Mesenchymal stem cell (in vitro differentiated cells and primary cell): ENCODE measurements around the gene ABCA4.

Experiments
- DNase-seq: peaks from one replicate; pipeline ENCODE4 v3.0.0-alpha.2; 2013
- H2AFZ ChIP-seq: one replicate; pipeline ENCODE4 v1.6.1; 2013; ENCODE audit warnings: low read depth, mild to moderate bottlenecking, control low read depth, inconsistent platforms, low read length, moderate library complexity
- H2AK5ac ChIP-seq: 2 replicates; pipeline ENCODE4 v1.6.1; 2013; ENCODE audit warnings: low read length, moderate library complexity, mild to moderate bottlenecking, inconsistent platforms; ENCODE audit not compliant: severe bottlenecking
- H2BK120ac ChIP-seq: one replicate; pipeline ENCODE4 v1.6.1; 2013; ENCODE audit warnings: low read depth, mild to moderate bottlenecking, inconsistent platforms, low read length, moderate library complexity
- H2BK12ac ChIP-seq, 2 experiments: one replicate each; pipeline ENCODE4 v1.6.1; 2013; ENCODE audit warnings: inconsistent platforms in 2 of 2, low read length in 2 of 2, mild to moderate bottlenecking in 2 of 2, moderate library complexity in 2 of 2, control low read depth in 1 of 2
- H2BK15ac ChIP-seq: one replicate; pipeline ENCODE4 v1.6.1; 2013; ENCODE audit warnings: mild to moderate bottlenecking, low read depth, inconsistent platforms; ENCODE audit not compliant: poor library complexity, severe bottlenecking
- H2BK5ac ChIP-seq: 2 replicates; pipeline ENCODE4 v1.6.1; 2013; ENCODE audit warnings: low read depth, mild to moderate bottlenecking, low read length, control low read depth, inconsistent platforms; ENCODE audit not compliant: poor library complexity, severe bottlenecking
- H3K14ac ChIP-seq, 2 experiments: one replicate each; pipeline ENCODE4 v1.6.1; 2013; ENCODE audit warnings: inconsistent platforms in 2 of 2, low read length in 2 of 2, control low read depth in 1 of 2, mild to moderate bottlenecking in 1 of 2, moderate library complexity in 1 of 2
- H3K18ac ChIP-seq, 2 experiments: one replicate each; pipeline ENCODE4 v1.6.1; 2013; ENCODE audit warnings: inconsistent platforms in 2 of 2, low read length in 2 of 2, control low read depth in 1 of 2, low read depth in 1 of 2, mild to moderate bottlenecking in 1 of 2
- H3K23ac ChIP-seq, 2 experiments: one replicate each; pipeline ENCODE4 v1.6.1; 2013; ENCODE audit warnings: inconsistent platforms in 2 of 2, low read length in 2 of 2, mild to moderate bottlenecking in 2 of 2, moderate library complexity in 2 of 2, control low read depth in 1 of 2
- H3K27ac ChIP-seq: 2 replicates; pipeline ENCODE4 v1.5.1; 2013; ENCODE audit warnings: mild to moderate bottlenecking, moderate library complexity, low read length, control low read depth, inconsistent platforms; ENCODE audit not compliant: poor library complexity, severe bottlenecking
- H3K27me3 ChIP-seq, 2 experiments: 2 replicates each; pipeline versions ENCODE4 v1.6.1 to v1.7.0; 2013; ENCODE audit warnings: low read length in 2 of 2, mild to moderate bottlenecking in 2 of 2, moderate library complexity in 2 of 2, control low read depth in 1 of 2, inconsistent platforms in 1 of 2; ENCODE audit not compliant: control insufficient read depth in 1 of 2, insufficient read depth in 1 of 2
- H3K36me3 ChIP-seq, 2 experiments: 2 replicates each; pipeline versions ENCODE4 v1.6.1 to v1.7.0; 2013; ENCODE audit warnings: low read length in 2 of 2, control low read depth in 1 of 2, inconsistent platforms in 1 of 2, low read depth in 1 of 2, mild to moderate bottlenecking in 1 of 2; ENCODE audit not compliant: insufficient read depth in 2 of 2, control insufficient read depth in 1 of 2
- H3K4ac ChIP-seq, 2 experiments: one replicate each; pipeline ENCODE4 v1.6.1; 2013; ENCODE audit warnings: inconsistent platforms in 2 of 2, low read length in 2 of 2, mild to moderate bottlenecking in 2 of 2, moderate library complexity in 2 of 2, control low read depth in 1 of 2, low read depth in 1 of 2
- H3K4me1 ChIP-seq: 2 replicates; pipeline ENCODE4 v1.6.1; 2013; ENCODE audit warnings: low read depth, low read length, control low read depth; ENCODE audit not compliant: control insufficient read depth, insufficient read depth
- H3K4me2 ChIP-seq: 2 replicates; pipeline ENCODE4 v1.6.1; 2013; ENCODE audit warnings: low read length, mild to moderate bottlenecking, inconsistent platforms; ENCODE audit not compliant: poor library complexity, severe bottlenecking
- H3K4me3 ChIP-seq, 2 experiments: 2 replicates each; pipeline versions ENCODE4 v1.5.1 to v1.7.0; 2013; ENCODE audit warnings: low read length in 2 of 2, mild to moderate bottlenecking in 2 of 2, control low read depth in 1 of 2, low read depth in 1 of 2; ENCODE audit not compliant: insufficient read depth in 1 of 2
- H3K79me1 ChIP-seq: replicated peaks from 2 replicates; pipeline ENCODE4 v1.6.1; 2013; ENCODE audit warnings: mild to moderate bottlenecking, control low read depth, low read length, inconsistent platforms; ENCODE audit not compliant: poor library complexity, severe bottlenecking
- H3K9ac ChIP-seq: 2 replicates; pipeline ENCODE4 v1.7.0; 2013; ENCODE audit warnings: mild to moderate bottlenecking, low read length, moderate library complexity
- H3K9me3 ChIP-seq: 2 replicates; pipeline ENCODE4 v1.7.0; 2013; ENCODE audit warnings: mild to moderate bottlenecking, low read length; ENCODE audit not compliant: control insufficient read depth
- H4K8ac ChIP-seq: one replicate; pipeline ENCODE4 v1.6.1; 2013; ENCODE audit warnings: inconsistent platforms, mild to moderate bottlenecking, low read length, moderate library complexity
- H4K91ac ChIP-seq: one replicate; pipeline ENCODE4 v1.6.1; 2013; ENCODE audit warnings: mild to moderate bottlenecking, low read length, inconsistent platforms
- WGBS: methylation state at CpG from one replicate; pipeline ENCODE4 v1.1.7; 2013; ENCODE audit warnings: mixed read lengths; 5-methylcytosine and 5-hydroxymethylcytosine counted together

The ABCA4 gene

GRCh38 chr1:94118013-94118412, 2.9 kb downstream of the ABCA4 start:
- Histone ChIP-seq H2AK5ac (no peak overlapping the region), H3K14ac (no peak overlapping the region), H2BK120ac (no peak overlapping the region), H3K4me2 (no peak overlapping the region), H2AFZ (no peak overlapping the region), H3K36me3 (no peaks in the 10 kb centered on the region), H3K4ac (no peak overlapping the region), H3K79me1 (no peaks in the 10 kb centered on the region), H3K9me3 (no peaks in the 10 kb centered on the region), H2BK5ac (no peak overlapping the region), H3K9ac (no peak overlapping the region), H3K27ac (no peak overlapping the region), H4K91ac (no peak overlapping the region), H3K18ac (no peak overlapping the region), H3K27me3 (no peaks in the 10 kb centered on the region), H2BK12ac (no peak overlapping the region), H3K23ac (no peak overlapping the region), H4K8ac (no peak overlapping the region), H2BK15ac (no peak overlapping the region), H3K4me1 (peaks cover 9% of the 10 kb centered on the region), H3K4me3 (no peak overlapping the region)
- 60% methylated on average over 7 of the region's 7 CpGs for WGBS
- DNase-seq = no peak

DNA sequence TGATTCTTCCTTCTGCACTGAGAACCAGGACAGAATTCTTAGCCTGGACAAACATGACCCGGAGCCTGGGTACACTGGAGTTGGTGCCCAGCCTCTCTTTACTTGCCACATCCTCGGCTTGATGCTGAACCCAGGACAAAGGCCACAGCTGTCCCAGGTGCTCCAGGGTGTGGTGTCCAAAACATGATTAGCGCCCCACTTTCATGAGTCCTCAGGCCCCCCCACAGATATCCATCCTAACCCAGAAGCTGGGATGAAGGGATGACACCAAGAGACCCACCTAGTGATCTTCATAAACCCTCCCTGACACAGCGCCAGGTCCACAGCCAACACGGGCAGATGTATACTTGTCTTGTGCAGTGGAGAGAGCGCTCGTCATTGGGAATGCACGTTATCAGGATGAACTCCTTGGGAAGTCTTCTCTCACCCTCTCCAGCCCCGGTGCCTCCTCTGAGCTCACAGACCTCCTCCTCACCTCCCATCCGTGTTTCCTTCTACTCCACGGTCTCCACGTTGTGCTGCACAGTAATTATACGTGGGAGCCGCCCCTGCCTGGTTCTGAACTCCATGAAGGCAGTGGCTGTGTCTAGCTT, 3.6 kb downstream of the ABCA4 start:
- Histone ChIP-seq H3K4me2 (no peak overlapping the region), H4K8ac (no peak overlapping the region), H3K79me1 (no peaks in the 10 kb centered on the region), H3K27ac (no peak overlapping the region), H2BK120ac (no peak overlapping the region), H3K9me3 (no peaks in the 10 kb centered on the region), H3K4me3 (no peak overlapping the region), H2BK12ac (no peak overlapping the region), H2BK5ac (no peak overlapping the region), H3K23ac (no peak overlapping the region), H3K36me3 (no peaks in the 10 kb centered on the region), H3K14ac (peak overlapping the region in 1 of 2 experiments; percentile 6), H3K4ac (no peak overlapping the region), H2AFZ (no peak overlapping the region), H3K9ac (no peak overlapping the region), H2AK5ac (no peak overlapping the region), H3K27me3 (no peaks in the 10 kb centered on the region), H3K4me1 (peaks cover 6% of the 10 kb centered on the region), H2BK15ac (no peak overlapping the region), H4K91ac (no peak overlapping the region), H3K18ac (no peak overlapping the region)
- DNase-seq = no peak
- 92% methylated on average over 14 of the region's 14 CpGs for WGBS

DNA sequence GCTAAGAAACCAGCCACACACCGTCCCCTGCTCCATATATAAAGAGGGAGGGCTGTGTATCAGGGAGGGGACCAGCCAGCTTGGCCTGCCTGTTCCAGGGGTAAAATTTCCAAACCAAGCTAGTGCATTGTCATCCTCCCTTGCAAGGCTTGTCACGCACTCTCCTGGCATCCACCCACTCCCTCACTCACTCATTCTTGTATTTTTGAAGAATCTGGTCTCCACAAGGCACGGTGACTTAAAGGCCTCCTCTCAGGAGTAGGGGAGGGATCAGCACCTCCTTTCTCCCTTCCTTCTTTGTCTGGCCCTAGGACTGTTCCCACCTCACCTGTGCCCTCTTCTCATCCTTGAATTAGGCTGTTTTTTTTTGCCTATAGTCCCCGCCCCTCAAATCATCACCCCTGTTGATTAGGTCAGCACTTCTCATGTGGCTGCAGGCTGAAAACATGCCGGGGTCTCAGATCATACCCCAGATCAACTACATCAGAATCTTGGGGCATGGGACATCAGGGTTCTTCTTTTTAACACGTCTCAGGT, 5.0 kb downstream of the ABCA4 start:
- H3K36me3 ChIP-seq = no peaks in the 10 kb centered on the region
- no peak overlapping the region for H3K4ac ChIP-seq
- no peak overlapping the region for H2BK15ac ChIP-seq
- H3K23ac ChIP-seq = no peak overlapping the region
- no peak overlapping the region for H4K91ac ChIP-seq
- H3K4me2 ChIP-seq = no peak overlapping the region
- no peak overlapping the region for H3K27ac ChIP-seq
- no peak overlapping the region for H3K14ac ChIP-seq
- H4K8ac ChIP-seq = no peak overlapping the region
- H3K4me3 ChIP-seq = no peak overlapping the region
- H2BK5ac ChIP-seq = no peak overlapping the region
- no peak overlapping the region for H2AK5ac ChIP-seq
- H3K9ac ChIP-seq = no peak overlapping the region
- no peaks in the 10 kb centered on the region for H3K27me3 ChIP-seq
- H2BK12ac ChIP-seq = no peak overlapping the region
- no peak overlapping the region for H3K18ac ChIP-seq
- H3K4me1 ChIP-seq = peaks cover 11% of the 10 kb centered on the region
- no peak overlapping the region for H2BK120ac ChIP-seq
- H3K79me1 ChIP-seq = no peaks in the 10 kb centered on the region
- no peak for DNase-seq
- WGBS = 79% methylated on average over 6 of the region's 6 CpGs
- H2AFZ ChIP-seq = no peak overlapping the region
- H3K9me3 ChIP-seq = no peaks in the 10 kb centered on the region

DNA sequence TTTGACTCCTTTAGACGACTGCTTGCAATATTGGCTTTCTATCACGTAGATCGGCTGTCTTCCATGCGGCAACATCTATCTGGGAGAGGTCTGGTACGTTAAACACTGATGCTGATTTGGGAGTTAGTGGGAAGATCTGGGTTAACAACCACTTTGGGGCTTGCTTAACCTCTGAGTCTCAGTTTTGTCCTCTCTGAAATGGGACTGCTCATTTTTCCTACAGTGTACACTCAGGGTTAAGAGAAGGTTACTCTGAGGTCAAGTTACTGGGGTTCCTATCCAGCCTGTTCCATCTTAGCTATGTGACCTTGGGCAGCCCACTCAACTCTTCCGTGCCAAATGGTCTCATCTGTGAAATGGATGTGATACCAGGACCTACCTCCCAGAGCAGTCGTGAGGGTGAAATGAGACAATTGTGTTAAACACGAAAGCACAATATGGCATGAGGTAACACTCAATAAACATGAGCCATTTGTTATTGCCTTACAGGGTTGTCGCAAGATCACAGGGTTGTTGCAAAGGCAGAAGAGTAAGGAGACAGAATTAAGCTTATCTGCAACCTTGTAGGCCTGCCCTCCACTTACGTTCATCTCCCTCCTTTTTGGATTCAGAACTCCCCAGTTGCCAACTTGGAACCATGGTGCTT, 5.6 kb downstream of the ABCA4 start:
- DNase-seq = no peak
- Histone ChIP-seq H2AK5ac (no peak overlapping the region), H2BK12ac (no peak overlapping the region), H3K9me3 (no peaks in the 10 kb centered on the region), H3K27me3 (no peaks in the 10 kb centered on the region), H2BK120ac (no peak overlapping the region), H3K18ac (no peak overlapping the region), H3K4me1 (peaks cover 11% of the 10 kb centered on the region), H2AFZ (no peak overlapping the region), H3K27ac (no peak overlapping the region), H2BK5ac (no peak overlapping the region), H3K14ac (no peak overlapping the region), H3K4ac (no peak overlapping the region), H3K4me3 (no peak overlapping the region), H2BK15ac (no peak overlapping the region), H3K9ac (no peak overlapping the region), H4K8ac (no peak overlapping the region), H3K23ac (no peak overlapping the region), H3K36me3 (no peaks in the 10 kb centered on the region), H3K4me2 (no peak overlapping the region), H4K91ac (no peak overlapping the region), H3K79me1 (no peaks in the 10 kb centered on the region)
- WGBS = 86% methylated on average over 10 of the region's 10 CpGs
